GM12878 (cell line): Measurements from ENCODE around the gene TTC23. TPM values are rescaled to one million over a fixed set of nuclear protein-coding genes. Genes with fewer than 3 reads are reported as not detected.

Experiments
- ATAC-seq: fragments of 200-7000 bp; cut with Tn5 transposase; 3 replicates; pipeline ENCODE4 v1.9.1; 2020; ENCODE audit warnings: mild to moderate bottlenecking, moderate library complexity
- BruUV-seq: library from RNA; stranded (reverse); fragments of 400-500 nt; replicated peaks from 2 replicates; lab custom pipeline; 2021; lab: Mats Ljungman, UMichigan
- CTCF ChIA-PET: fragments of 300-600 bp; sonication (Branson Sonifier 250); formaldehyde crosslinking; extraction: SDS; loops from one replicate; lab custom pipeline; 2021; ENCODE audit warnings: inconsistent platforms; lab: Yijun Ruan, JAX
- POLR2A ChIA-PET: fragments of 350-600 bp; formaldehyde crosslinking; extraction: SDS; loops from one replicate; lab custom pipeline; 2021; ENCODE audit warnings: inconsistent platforms; lab: Charles Lee
- RAD21 ChIA-PET: fragments of 300-600 bp; sonication (Branson Sonifier 250); formaldehyde crosslinking; loops from one replicate; lab custom pipeline; 2023; ENCODE audit warnings: antibody characterized with exemption; ENCODE audit not compliant: unreplicated experiment; lab: Charles Lee
- SMC1A ChIA-PET: fragments of 300-600 bp; sonication (Branson Sonifier 250); formaldehyde crosslinking; loops from one replicate; lab custom pipeline; 2023; ENCODE audit not compliant: unreplicated experiment, uncharacterized antibody; lab: Charles Lee
- DNase-seq: peaks from one replicate; pipeline ENCODE4 v3.0.0-alpha.2; 2011; ENCODE audit warnings: low read depth, low spot score
- FAIRE-seq: peaks from 3 replicates; lab custom pipeline; 2011; peaks lifted over from hg19 to GRCh38; lab: Jason Lieb, UNC
- H2AFZ ChIP-seq: 2 replicates; pipeline ENCODE4 v1.6.0; 2011; ENCODE audit warnings: low read depth, low read length, control low read depth; ENCODE audit not compliant: control insufficient read depth
- H3K27ac ChIP-seq: 2 replicates; pipeline ENCODE4 v1.5.1; 2011; ENCODE audit warnings: control low read depth; ENCODE audit not compliant: control insufficient read depth, insufficient read depth
- H3K27me3 ChIP-seq, 2 experiments: replicated peaks in 1 of 2; 2 replicates each; pipeline versions ENCODE4 v1.6.0 to v1.6.1; 2011; ENCODE audit warnings: low read length in 1 of 2; ENCODE audit not compliant: control insufficient read depth in 2 of 2, insufficient read depth in 2 of 2
- H3K36me3 ChIP-seq, 2 experiments: 2 replicates each; pipeline ENCODE4 v1.5.1; 2011; ENCODE audit warnings: low read length in 1 of 2; ENCODE audit not compliant: control insufficient read depth in 2 of 2, insufficient read depth in 2 of 2
- H3K4me1 ChIP-seq: 2 replicates; pipeline ENCODE4 v1.6.1; 2011; ENCODE audit warnings: mild to moderate bottlenecking, low read length, moderate library complexity, mixed read lengths; ENCODE audit not compliant: control insufficient read depth, insufficient read depth
- H3K4me2 ChIP-seq: 2 replicates; pipeline ENCODE4 v1.6.0; 2011; ENCODE audit warnings: control low read depth; ENCODE audit not compliant: control insufficient read depth, insufficient read depth
- H3K4me3 ChIP-seq: fragments of 200-600 bp; sonication (generic); 2 replicates; pipeline ENCODE4 v1.5.1; 2016
- H3K79me2 ChIP-seq: 2 replicates; pipeline ENCODE4 v1.6.0; 2011; ENCODE audit warnings: low read length; ENCODE audit not compliant: control insufficient read depth, insufficient read depth
- H3K9ac ChIP-seq: 2 replicates; pipeline ENCODE4 v1.8.0; 2011; ENCODE audit warnings: low read length, control low read depth, mixed read lengths; ENCODE audit not compliant: control insufficient read depth, insufficient read depth
- H3K9me3 ChIP-seq: replicated peaks from 3 replicates; pipeline ENCODE4 v1.5.1; 2011; ENCODE audit warnings: mild to moderate bottlenecking, low read length; ENCODE audit not compliant: control insufficient read depth, insufficient read depth
- H4K20me1 ChIP-seq: 2 replicates; pipeline ENCODE4 v1.6.0; 2011; ENCODE audit not compliant: control insufficient read depth, insufficient read depth
- CBFB ChIP-seq: IDR thresholded peaks from 2 replicates; pipeline ENCODE4 v1.6.1; 2016; ENCODE audit warnings: antibody characterized with exemption, low read depth
- CHD4 ChIP-seq: fragments of 200-600 bp; sonication (generic); IDR thresholded peaks from 2 replicates; pipeline ENCODE4 v1.6.1; 2016; ENCODE audit warnings: mild to moderate bottlenecking
- EP300 ChIP-seq, 2 experiments: fragments of 150-350 bp in 1 of 2; IDR thresholded peaks; 2 replicates each; pipeline ENCODE4 v1.6.1; 2011 to 2012; ENCODE audit warnings: low read depth in 2 of 2, low read length in 2 of 2, borderline replicate concordance in 1 of 2, improper control_type of control experiment in 1 of 2, inconsistent platforms in 1 of 2; ENCODE audit not compliant: control insufficient read depth in 1 of 2
- ETV6 ChIP-seq, 2 experiments: fragments of 450-650 bp in 1 of 2; IDR thresholded peaks in 1 of 2; conservative IDR thresholded peaks in 1 of 2; 2 replicates each; pipeline ENCODE4 v1.6.1; 2014; ENCODE audit warnings: antibody characterized with exemption in 1 of 2, borderline replicate concordance in 1 of 2, low read depth in 1 of 2, mild to moderate bottlenecking in 1 of 2, moderate library complexity in 1 of 2
- MYB ChIP-seq: fragments of 150-350 bp; IDR thresholded peaks from 2 replicates; pipeline ENCODE4 v1.6.1; 2014; ENCODE audit warnings: mild to moderate bottlenecking, low read depth, low read length, borderline replicate concordance
- NFXL1 ChIP-seq: fragments of 450-650 bp; IDR thresholded peaks from 2 replicates; pipeline ENCODE4 v1.6.1; 2017; ENCODE audit warnings: antibody characterized with exemption, mild to moderate bottlenecking, borderline replicate concordance
- NFYB ChIP-seq: IDR thresholded peaks from 2 replicates; pipeline ENCODE4 v1.6.1; 2011; ENCODE audit warnings: low read depth, mild to moderate bottlenecking, low read length, improper control_type of control experiment, moderate library complexity; ENCODE audit not compliant: insufficient read depth
- POLR2AphosphoS2 ChIP-seq: IDR thresholded peaks from 2 replicates; pipeline ENCODE4 v1.6.1; 2011; ENCODE audit warnings: low read depth, mild to moderate bottlenecking, low read length, improper control_type of control experiment, moderate library complexity
- RAD21 ChIP-seq: IDR thresholded peaks from 2 replicates; pipeline ENCODE4 v1.6.1; 2011; ENCODE audit warnings: mild to moderate bottlenecking, low read depth, low read length, moderate library complexity; ENCODE audit not compliant: insufficient read depth
- RELA ChIP-seq: fragments of 450-650 bp; IDR thresholded peaks from 2 replicates; pipeline ENCODE4 v1.8.0; 2014; ENCODE audit warnings: borderline replicate concordance; ENCODE audit not compliant: partially characterized antibody
- SKIL ChIP-seq: fragments of 450-650 bp; IDR thresholded peaks from 2 replicates; pipeline ENCODE4 v1.6.1; 2017; ENCODE audit warnings: mild to moderate bottlenecking, low read depth, inconsistent platforms; ENCODE audit not compliant: poor library complexity, severe bottlenecking
- SMAD1 ChIP-seq: fragments of 450-650 bp; IDR thresholded peaks from 2 replicates; pipeline ENCODE4 v1.6.1; 2018; ENCODE audit warnings: mild to moderate bottlenecking, low read depth; ENCODE audit not compliant: partially characterized antibody
- SREBF1 ChIP-seq: IDR thresholded peaks from 2 replicates; pipeline ENCODE4 v1.6.1; 2012; ENCODE audit warnings: mild to moderate bottlenecking, low read length
- TBL1XR1 ChIP-seq: IDR thresholded peaks from 2 replicates; pipeline ENCODE4 v1.6.1; 2012; ENCODE audit warnings: low read depth, low read length, improper control_type of control experiment
- ZBED1 ChIP-seq: IDR thresholded peaks from 2 replicates; pipeline ENCODE4 v1.6.1; 2016; ENCODE audit warnings: borderline replicate concordance
- WGBS: methylation state at CpG from one replicate; pipeline ENCODE4 v1.1.6; 2016; ENCODE audit warnings: low lambda C conversion rate; ENCODE audit not compliant: insufficient replicate concordance, insufficient coverage; ENCODE audit errors: missing lambda C conversion rate; 5-methylcytosine and 5-hydroxymethylcytosine counted together
- in situ Hi-C: fragments of 300-500 bp; cut with MboI; formaldehyde crosslinking; loops from 9 replicates; pipeline ENCODE4 v1.14.3; 2018; ENCODE audit warnings: mixed read lengths
- intact Hi-C: fragments of 100-400 bp; cut with micrococcal nuclease; formaldehyde crosslinking; loops from one replicate; pipeline ENCODE4 v1.14.2; 2022; ENCODE audit not compliant: unreplicated experiment
- polyA plus RNA-seq, 11 experiments: library from polyadenylated mRNA; depleted of rRNA in 4 of 11; unstranded in 6 of 11; stranded (reverse) in 5 of 11; fragments of >200 nt; fragmentation: Nextera tagmentation in 4 of 11; fragmentation: Illumina TruSeq in 1 of 11; extraction: Ambion mirVana in 4 of 11; extraction: Trizol in 1 of 11; gene quantifications; 1 replicate in 1 of 11; 2 replicates in 10 of 11; pipeline versions ENCODE4 v1.2.1 to v1.2.3, GENCODE V29; 2011 to 2016; ENCODE audit warnings: inconsistent platforms in 2 of 11, missing spikeins in 2 of 11, low read depth in 1 of 11
- total RNA-seq, 4 experiments: library from RNA; depleted of rRNA in 3 of 4; stranded (reverse); fragments of >200 nt in 3 of 4; fragmentation: Illumina TruSeq in 1 of 4; extraction: Trizol in 1 of 4; gene quantifications; 2 replicates each; pipeline versions ENCODE4 v1.2.1 to v1.2.3, GENCODE V29; 2013 to 2021

The TTC23 gene
- total and polyA plus RNA-seq, 10 of the 15 experiments (the other 5 are each of a cell fraction or from before 2014, with no cell fraction given) = 1.2 to 9.0 (median 6.5) TPM

GRCh38 chr15:99154271-99154670 lies 95.1 kb downstream of the TTC23 start:
- H3K4me3 ChIP-seq = no peak overlapping the region
- FAIRE-seq = no peak
- no peak for TF ChIP-seq NFXL1
- no peak for TF ChIP-seq NFYB
- no peak for TF ChIP-seq ZBED1
- no peak for TF ChIP-seq POLR2AphosphoS2
- no peak for TF ChIP-seq RELA
- no peak for TF ChIP-seq CHD4
- TF ChIP-seq TBL1XR1 = no peak
- no peak for TF ChIP-seq CBFB
- no peak for TF ChIP-seq SMAD1
- no peak for TF ChIP-seq ETV6 (conservative IDR thresholded peaks at IDR 0.05 in 1 of 2, IDR thresholded peaks at IDR 0.05 in 1 of 2; ENCODE audit: borderline replicate concordance in 1 of 2, low read depth in 1 of 2)
- TF ChIP-seq MYB = no peak
- TF ChIP-seq RAD21 = no peak
- no peak for TF ChIP-seq EP300 (IDR thresholded peaks at IDR 0.05; ENCODE audit: borderline replicate concordance in 1 of 2, control insufficient read depth in 1 of 2, low read depth in 2 of 2, low read length in 2 of 2)
- TF ChIP-seq SREBF1 = no peak
- no peak for TF ChIP-seq SKIL
- in situ Hi-C loops = no loop called here
- no peak overlapping the region for H3K4me2 ChIP-seq
- peaks cover 0 to 5% of the 10 kb centered on the region in 2 experiments; a peak in 1 of 4 replicates for H3K36me3 ChIP-seq
- BruUV-seq = no TSS peak
- H3K27ac ChIP-seq = no peak overlapping the region
- ChIA-PET CTCF (no interaction called here), POLR2A (no interaction called here), RAD21 (no interaction called here), SMC1A (no interaction called here)
- no peak for ATAC-seq
- no peaks in the 10 kb centered on the region for H3K9me3 ChIP-seq
- H3K27me3 ChIP-seq = no peaks in the 10 kb centered on the region
- WGBS = 62% methylated on average over 2 of the region's 2 CpGs
- H4K20me1 ChIP-seq = no peaks in the 10 kb centered on the region
- no peak overlapping the region for H2AFZ ChIP-seq
- DNase-seq = no peak
- H3K79me2 ChIP-seq = no peaks in the 10 kb centered on the region
- H3K9ac ChIP-seq = no peak overlapping the region
- no peaks in the 10 kb centered on the region for H3K4me1 ChIP-seq
- intact Hi-C loops = no loop called here
